CD14-positive monocyte (primary cell): ENCODE data around the gene THY1. TPM values are rescaled to one million over a fixed set of nuclear protein-coding genes. Genes with fewer than 3 reads are reported as not detected.

Experiments
- DNase-seq, 3 donors: peaks; one replicate each; pipeline ENCODE4 v3.0.0-alpha.2; 2011 to 2022
- H2AFZ ChIP-seq: 2 replicates; pipeline ENCODE4 v1.6.0; 2012; ENCODE audit warnings: mild to moderate bottlenecking, low read depth, low read length, inconsistent platforms; ENCODE audit not compliant: insufficient read depth, poor library complexity, severe bottlenecking
- H3K27ac ChIP-seq, 2 donors: 1 replicate in 1 of 2; 2 replicates in 1 of 2; pipeline ENCODE4 v1.5.1; 2012 to 2013; ENCODE audit warnings: low read length in 2 of 2, control low read depth in 1 of 2, inconsistent platforms in 1 of 2, low read depth in 1 of 2, mild to moderate bottlenecking in 1 of 2
- H3K27me3 ChIP-seq, 2 donors: one replicate each; pipeline versions ENCODE4 v1.6.0 to v1.6.1; 2011 to 2013; ENCODE audit warnings: low read length in 2 of 2; ENCODE audit not compliant: control insufficient read depth in 2 of 2, insufficient read depth in 2 of 2
- H3K36me3 ChIP-seq, 2 donors: replicated peaks in 1 of 2; 1 replicate in 1 of 2; 2 replicates in 1 of 2; pipeline versions ENCODE4 v1.5.1 to v1.6.1; 2012 to 2013; ENCODE audit warnings: low read length in 2 of 2, control low read depth in 1 of 2, inconsistent platforms in 1 of 2, mild to moderate bottlenecking in 1 of 2; ENCODE audit not compliant: insufficient read depth in 2 of 2, control insufficient read depth in 1 of 2
- H3K4me1 ChIP-seq, 2 donors: 1 replicate in 1 of 2; 2 replicates in 1 of 2; pipeline versions ENCODE4 v1.5.1 to v1.6.1; 2012 to 2013; ENCODE audit warnings: low read length in 2 of 2, control low read depth in 1 of 2, inconsistent platforms in 1 of 2, mild to moderate bottlenecking in 1 of 2, moderate library complexity in 1 of 2; ENCODE audit not compliant: insufficient read depth in 2 of 2, control insufficient read depth in 1 of 2
- H3K4me2 ChIP-seq: replicated peaks from 2 replicates; pipeline ENCODE3; 2012; ENCODE audit warnings: low read length, moderate library complexity, mild to moderate bottlenecking; ENCODE audit not compliant: poor library complexity, severe bottlenecking; ENCODE audit errors: extremely low read depth
- H3K4me3 ChIP-seq, 3 experiments: fragments of 200-600 bp in 1 of 3; sonication (generic) in 1 of 3; replicated peaks in 1 of 3; 1 replicate in 2 of 3; 2 replicates in 1 of 3; pipeline ENCODE4 v1.5.1; 2011 to 2013; ENCODE audit warnings: low read length in 3 of 3, mild to moderate bottlenecking in 3 of 3, control low read depth in 2 of 3, low read depth in 2 of 3, inconsistent platforms in 1 of 3, moderate library complexity in 1 of 3
- H3K79me2 ChIP-seq: 2 replicates; pipeline ENCODE4 v1.6.0; 2012; ENCODE audit warnings: mild to moderate bottlenecking, control low read depth, inconsistent platforms, low read length, moderate library complexity; ENCODE audit not compliant: insufficient read depth
- H3K9ac ChIP-seq: 2 replicates; pipeline ENCODE4 v1.6.0; 2017; ENCODE audit warnings: low read length, mild to moderate bottlenecking; ENCODE audit not compliant: insufficient read depth, poor library complexity, severe bottlenecking
- H3K9me3 ChIP-seq, 2 donors: replicated peaks in 1 of 2; 1 replicate in 1 of 2; 2 replicates in 1 of 2; pipeline versions ENCODE4 v1.5.1 to v1.6.1; 2012 to 2013; ENCODE audit warnings: low read length in 2 of 2, control low read depth in 1 of 2; ENCODE audit not compliant: control insufficient read depth in 1 of 2, insufficient read depth in 1 of 2
- H4K20me1 ChIP-seq: 2 replicates; pipeline ENCODE4 v1.6.0; 2012; ENCODE audit warnings: mild to moderate bottlenecking, low read length, control low read depth, moderate library complexity; ENCODE audit not compliant: insufficient read depth
- H3K27ac Mint-ChIP-seq, 7 donors: one replicate each; pipeline ENCODE4 v1.8.0; 2020; ENCODE audit warnings: mild to moderate bottlenecking in 7 of 7, mixed read lengths in 7 of 7, moderate library complexity in 6 of 7, inconsistent platforms in 2 of 7
- H3K27me3 Mint-ChIP-seq, 3 donors: one replicate each; pipeline ENCODE4 v1.8.0; 2021 to 2022; ENCODE audit warnings: low read depth in 3 of 3, mild to moderate bottlenecking in 3 of 3, mixed read lengths in 3 of 3, moderate library complexity in 3 of 3, inconsistent platforms in 1 of 3
- H3K36me3 Mint-ChIP-seq, 2 donors: one replicate each; pipeline ENCODE4 v1.8.0; 2020; ENCODE audit warnings: mixed read lengths in 2 of 2, inconsistent platforms in 1 of 2, mild to moderate bottlenecking in 1 of 2
- H3K4me1 Mint-ChIP-seq: one replicate; pipeline ENCODE4 v1.8.0; 2020; ENCODE audit warnings: mild to moderate bottlenecking, mixed read lengths
- H3K4me3 Mint-ChIP-seq, 2 donors: one replicate each; pipeline ENCODE4 v1.8.0; 2020; ENCODE audit warnings: mild to moderate bottlenecking in 2 of 2, mixed read lengths in 2 of 2, moderate library complexity in 1 of 2
- H3K9me3 Mint-ChIP-seq, 7 donors: one replicate each; pipeline ENCODE4 v1.8.0; 2020 to 2022; ENCODE audit warnings: mixed read lengths in 7 of 7, mild to moderate bottlenecking in 6 of 7, moderate library complexity in 6 of 7, inconsistent platforms in 2 of 7
- CTCF ChIP-seq: fragments of 200-600 bp; IDR thresholded peaks from one replicate; pipeline ENCODE4 v1.8.0; 2022; ENCODE audit warnings: antibody characterized with exemption, mild to moderate bottlenecking
- WGBS: methylation state at CpG from one replicate; pipeline ENCODE4 v1.1.5; 2013; ENCODE audit warnings: missing lambda C conversion rate; ENCODE audit not compliant: insufficient coverage; 5-methylcytosine and 5-hydroxymethylcytosine counted together
- intact Hi-C, 2 donors: fragments of 100-400 bp; cut with micrococcal nuclease; formaldehyde crosslinking; loops; one replicate each; pipeline versions ENCODE4 v1.15.0 to v1.15.1; 2023
- polyA plus RNA-seq, 3 donors: library from polyadenylated mRNA; depleted of rRNA in 1 of 3; unstranded in 2 of 3; stranded (reverse) in 1 of 3; fragments of 300-500 nt in 2 of 3; fragments of >200 nt in 1 of 3; fragmentation: Illumina TruSeq in 2 of 3; gene quantifications; 1 replicate in 2 of 3; 2 replicates in 1 of 3; pipeline ENCODE4 v1.2.3, GENCODE V29; 2012 to 2021

The THY1 gene
- polyA plus RNA-seq, 3 donors, result not detected

DNA sequence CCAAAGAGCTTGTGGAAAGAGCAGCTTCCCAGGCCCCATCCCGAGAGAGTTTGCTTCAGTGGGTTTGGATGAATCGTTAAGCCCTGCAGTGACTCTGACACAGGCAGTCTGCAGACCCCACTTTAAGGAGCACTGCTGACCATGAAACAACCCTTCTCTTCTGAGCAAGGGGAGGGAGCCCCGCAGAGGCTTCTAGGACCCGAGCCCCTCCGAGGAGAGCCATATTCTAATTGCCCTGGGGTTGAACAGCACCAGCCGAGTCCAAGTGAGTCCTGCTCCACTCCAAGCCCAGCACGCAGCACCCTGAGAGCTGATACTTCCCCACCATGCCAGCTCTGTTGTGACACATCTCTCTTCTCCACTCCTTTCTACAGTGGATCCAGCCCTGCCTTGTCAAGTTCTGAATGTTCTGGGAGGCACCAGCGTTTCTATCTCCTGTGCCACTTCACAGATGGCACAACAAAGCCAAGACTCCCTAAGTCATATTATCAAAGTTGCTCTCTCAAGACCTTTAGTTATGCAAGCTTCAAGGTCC lies 51.8 kb downstream of the THY1 start:
- Mint-ChIP-seq H3K4me1 (no peaks in the 10 kb centered on the region), H3K36me3 (no peaks in the 10 kb centered on the region), H3K27ac (no peak overlapping the region), H3K9me3 (no peaks in the 10 kb centered on the region), H3K4me3 (no peak overlapping the region), H3K27me3 (peaks cover 10 to 14% (median 13%) of the 10 kb centered on the region in 3 donors)
- DNase-seq, result no peak
- H3K9ac ChIP-seq, result no peak overlapping the region
- intact Hi-C loops, result no loop called here
- no peak overlapping the region for H3K27ac ChIP-seq
- H3K79me2 ChIP-seq, result no peaks in the 10 kb centered on the region
- no peaks in the 10 kb centered on the region for H3K9me3 ChIP-seq
- 88% methylated on average over 8 of the region's 8 CpGs for whole genome bisulfite sequencing
- no peaks in the 10 kb centered on the region for H4K20me1 ChIP-seq
- H3K4me3 ChIP-seq, result no peak overlapping the region
- no peaks in the 10 kb centered on the region for H3K4me1 ChIP-seq
- no peak for TF ChIP-seq CTCF
- H3K27me3 ChIP-seq, result no peaks in the 10 kb centered on the region
- no peaks in the 10 kb centered on the region for H3K36me3 ChIP-seq
- no peak overlapping the region for H2AFZ ChIP-seq
- no peak overlapping the region for H3K4me2 ChIP-seq

DNA sequence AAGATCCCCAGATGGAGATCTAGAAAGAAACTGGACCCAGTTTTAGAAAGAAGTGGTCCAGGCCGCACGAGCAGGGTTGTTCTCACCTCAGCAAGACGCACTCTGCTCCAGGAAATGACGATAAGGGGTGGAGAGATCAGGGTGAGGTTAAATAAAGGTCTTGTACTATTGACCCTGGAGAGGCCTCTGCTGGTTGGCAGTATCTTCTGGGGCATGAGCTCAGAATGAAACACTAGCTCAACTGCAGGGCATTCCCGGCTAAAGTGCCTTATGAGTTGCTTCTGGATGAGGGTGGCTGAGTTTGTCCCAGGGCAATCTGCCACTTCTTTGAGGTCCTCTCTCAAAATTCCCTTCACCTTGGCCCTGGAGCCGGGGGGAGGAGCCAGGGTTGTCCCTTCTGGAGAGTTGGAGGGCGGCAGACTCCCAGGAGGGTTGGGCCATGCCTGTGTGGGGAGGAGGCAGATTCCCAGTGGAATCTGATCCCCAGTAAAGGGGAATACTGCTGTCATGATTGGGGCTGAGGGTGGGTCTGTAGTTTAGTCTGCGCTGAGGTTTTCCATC lies 52.4 kb downstream of the THY1 start:
- Mint-ChIP-seq H3K9me3 (no peaks in the 10 kb centered on the region), H3K36me3 (no peaks in the 10 kb centered on the region), H3K27me3 (peaks cover 12 to 17% (median 16%) of the 10 kb centered on the region in 3 donors), H3K4me3 (no peak overlapping the region), H3K27ac (no peak overlapping the region), H3K4me1 (no peaks in the 10 kb centered on the region)
- 89% methylated on average over 7 of the region's 8 CpGs for WGBS
- H3K4me1 ChIP-seq, result no peaks in the 10 kb centered on the region
- H3K4me2 ChIP-seq, result no peak overlapping the region
- H3K4me3 ChIP-seq, result no peak overlapping the region
- no peak for DNase-seq
- TF ChIP-seq CTCF, result no peak
- no peaks in the 10 kb centered on the region for H3K79me2 ChIP-seq
- no peak overlapping the region for H3K9ac ChIP-seq
- no peaks in the 10 kb centered on the region for H3K9me3 ChIP-seq
- no peak overlapping the region for H3K27ac ChIP-seq
- no peaks in the 10 kb centered on the region for H4K20me1 ChIP-seq
- peaks cover 0 to 1% of the 10 kb centered on the region in 2 donors for H3K27me3 ChIP-seq
- no peaks in the 10 kb centered on the region for H3K36me3 ChIP-seq
- intact Hi-C loops, result no loop called here
- no peak overlapping the region for H2AFZ ChIP-seq
